ENCODE results near the gene ADAM15. TPM values are rescaled to one million over a fixed set of nuclear protein-coding genes. Genes with fewer than 3 reads are reported as not detected.
A peak's percentile ranks its signal among the peaks of the same experiment; 100 is the strongest.

The ADAM15 gene
- total and polyA plus RNA-seq, 2 of the 8 experiments (the other 6 are each of a cell fraction or from before 2014, with no cell fraction given): 32.9 to 37.6 TPM

- TF ChIP-seq SP4 (IDR thresholded peaks at IDR 0.05; ENCODE audit: low read length) (no peak), SIRT6 (IDR thresholded peaks at IDR 0.05; ENCODE audit: low read length) (no peak), GABPA (IDR thresholded peaks at IDR 0.05; ENCODE audit: borderline replicate concordance, insufficient read depth, low read length) (no peak), ATF2 (IDR thresholded peaks at IDR 0.05; ENCODE audit: low read length) (no peak), E2F6 (IDR thresholded peaks at IDR 0.05) (no peak), ATF3 (IDR thresholded peaks at IDR 0.05; ENCODE audit: insufficient read depth, low read depth, low read length) (peak; percentile 45; the same call in 1 of the 2 replicates), SAP30 (IDR thresholded peaks at IDR 0.05; ENCODE audit: insufficient read depth, insufficient replicate concordance, low read length) (no peak), EP300 (IDR thresholded peaks at IDR 0.05; ENCODE audit: borderline replicate concordance in 1 of 2, low read depth in 2 of 2, low read length in 2 of 2) (peak in 1 of 2 experiments; percentile 78; a peak in 2 of 3 replicates), RBBP5 (IDR thresholded peaks at IDR 0.05; ENCODE audit: borderline replicate concordance, low read depth, low read length) (no peak; the same call in 1 of the 2 replicates), EGR1 (IDR thresholded peaks at IDR 0.05; ENCODE audit: borderline replicate concordance, low read depth, low read length) (0 out of 2 replicates have a peak, but pooled peaks have one; percentile 44), SUZ12 (IDR thresholded peaks at IDR 0.05; ENCODE audit: low read length) (no peak), MAX (IDR thresholded peaks at IDR 0.05) (peak; percentile 75), USF2 (IDR thresholded peaks at IDR 0.05; ENCODE audit: low read length) (no peak), POU5F1 (IDR thresholded peaks at IDR 0.05; ENCODE audit: low read depth, low read length) (no peak), CEBPB (IDR thresholded peaks at IDR 0.05; ENCODE audit: low read depth, low read length) (no peak), KDM1A (IDR thresholded peaks at IDR 0.05; ENCODE audit: borderline replicate concordance, low read length) (no peak), SP1 (IDR thresholded peaks at IDR 0.05; ENCODE audit: low read depth, low read length) (peak; percentile 33; the same call in 1 of the 2 replicates), CTBP2 (IDR thresholded peaks at IDR 0.05; ENCODE audit: borderline replicate concordance, insufficient read depth, insufficient read length, low read length) (peak; percentile 70)
Measured at GRCh38 chr1:155017041-155017945, 33.8 kb upstream of the ADAM15 start (continued).

Measured in H1 (cell line).